Measurements from ENCODE around the gene PTPN3. TPM values are rescaled to one million over a fixed set of nuclear protein-coding genes. Genes with fewer than 3 reads are reported as not detected.
A peak's percentile ranks its signal among the peaks of the same experiment; 100 is the strongest.

PTPN3 gene
- total RNA-seq, 2 donors from 2014 or later, result 13.2 to 19.5 TPM

DNA sequence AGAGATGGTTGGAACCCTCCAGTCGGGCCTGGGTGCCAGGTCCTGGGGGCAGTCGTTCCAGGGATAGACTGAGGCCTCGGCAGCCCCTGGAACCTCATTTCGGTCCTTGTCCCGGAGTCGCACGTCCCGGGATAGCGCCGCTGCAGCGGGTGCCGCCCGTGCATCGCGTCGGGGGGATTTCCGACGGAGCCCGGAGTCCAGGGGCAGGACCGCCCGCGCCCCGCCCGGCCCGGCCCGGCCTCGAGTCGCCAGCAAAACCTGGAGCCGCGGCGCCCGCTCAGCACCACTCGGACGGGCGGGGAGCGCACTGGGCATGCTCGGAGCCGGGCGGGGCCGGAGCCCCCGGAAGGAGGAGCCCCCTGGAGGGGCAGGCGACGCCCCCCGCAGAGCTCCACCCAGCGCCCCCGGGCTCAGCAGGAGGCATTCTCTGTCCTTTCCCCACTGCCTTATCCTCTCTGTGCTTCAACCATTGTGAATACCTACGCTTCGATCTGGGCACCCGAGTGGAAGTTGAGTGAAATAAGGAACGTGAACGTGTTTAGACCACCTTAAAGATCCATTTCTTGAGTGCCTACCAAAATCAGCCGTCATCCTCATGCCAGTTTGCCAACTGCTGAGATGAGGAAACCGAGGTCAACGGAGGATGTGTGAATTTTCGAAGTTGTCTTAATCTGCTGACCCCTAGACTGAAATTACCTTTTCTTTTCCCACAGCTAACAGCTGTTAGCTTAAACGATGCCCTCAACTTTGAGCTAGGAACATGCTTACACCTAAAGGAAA, 1.7 kb upstream of the PTPN3 start:
- peak overlapping the region; percentile 62 to 81 (median 79) for H3K27ac ChIP-seq
- peaks cover 44% of the 10 kb centered on the region for H3K4me1 ChIP-seq
- no peaks in the 10 kb centered on the region for H3K36me3 ChIP-seq (replicated peaks in 1 of 2; ENCODE audit: insufficient read depth in 1 of 2, low read depth in 2 of 2)
- intact Hi-C loops (cut with DNase I), result no loop called here
- DNase-seq (peak; percentile 83 to 90 (median 86)), ATAC-seq (peak; percentile 87)
- 2 to 6% methylated on average over 13 to 51 of the region's 56 CpGs for WGBS, 2 donors
- TF ChIP-seq, protein P1, sequence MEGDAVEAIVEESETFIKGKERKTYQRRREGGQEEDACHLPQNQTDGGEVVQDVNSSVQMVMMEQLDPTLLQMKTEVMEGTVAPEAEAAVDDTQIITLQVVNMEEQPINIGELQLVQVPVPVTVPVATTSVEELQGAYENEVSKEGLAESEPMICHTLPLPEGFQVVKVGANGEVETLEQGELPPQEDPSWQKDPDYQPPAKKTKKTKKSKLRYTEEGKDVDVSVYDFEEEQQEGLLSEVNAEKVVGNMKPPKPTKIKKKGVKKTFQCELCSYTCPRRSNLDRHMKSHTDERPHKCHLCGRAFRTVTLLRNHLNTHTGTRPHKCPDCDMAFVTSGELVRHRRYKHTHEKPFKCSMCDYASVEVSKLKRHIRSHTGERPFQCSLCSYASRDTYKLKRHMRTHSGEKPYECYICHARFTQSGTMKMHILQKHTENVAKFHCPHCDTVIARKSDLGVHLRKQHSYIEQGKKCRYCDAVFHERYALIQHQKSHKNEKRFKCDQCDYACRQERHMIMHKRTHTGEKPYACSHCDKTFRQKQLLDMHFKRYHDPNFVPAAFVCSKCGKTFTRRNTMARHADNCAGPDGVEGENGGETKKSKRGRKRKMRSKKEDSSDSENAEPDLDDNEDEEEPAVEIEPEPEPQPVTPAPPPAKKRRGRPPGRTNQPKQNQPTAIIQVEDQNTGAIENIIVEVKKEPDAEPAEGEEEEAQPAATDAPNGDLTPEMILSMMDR (IDR thresholded peaks at IDR 0.05), result no peak
- peak; percentile 29 to 69 (median 66) for TF ChIP-seq POLR2A (IDR thresholded peaks at IDR 0.05)
- no peak overlapping the region for H3K4me3 ChIP-seq
- no peaks in the 10 kb centered on the region for H3K27me3 ChIP-seq
- no peaks in the 10 kb centered on the region for H3K9me3 ChIP-seq

DNA sequence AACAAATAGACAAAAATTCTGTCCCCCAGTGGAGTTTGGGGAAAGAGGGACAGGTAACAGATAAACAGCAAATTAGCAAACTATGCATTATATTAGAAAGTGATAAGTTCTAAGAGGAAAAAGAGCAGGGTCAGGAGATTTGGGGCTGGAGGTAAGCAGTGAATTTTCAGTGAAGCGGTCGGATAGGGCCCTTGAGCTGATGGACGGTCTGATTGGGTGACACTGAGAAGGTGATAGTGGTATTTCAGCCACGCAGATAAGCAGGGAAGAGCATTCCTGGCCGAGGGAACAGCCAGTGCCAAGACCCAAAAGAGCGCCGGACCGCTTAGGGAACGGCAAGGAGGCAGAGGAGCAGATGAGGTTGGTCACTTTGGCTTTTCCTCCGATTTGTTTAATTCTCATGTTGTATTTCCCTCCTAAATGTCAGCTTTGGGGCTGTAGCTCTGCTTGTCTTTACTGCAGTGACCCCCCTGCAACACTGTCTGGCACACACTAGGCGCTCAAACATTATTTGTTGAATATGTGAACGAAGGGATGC, 1.1 kb upstream of the PTPN3 start:
- Histone ChIP-seq H3K4me3 (no peak overlapping the region), H3K36me3 (replicated peaks in 1 of 2; ENCODE audit: insufficient read depth in 1 of 2, low read depth in 2 of 2) (no peaks in the 10 kb centered on the region), H3K27me3 (no peaks in the 10 kb centered on the region), H3K9me3 (no peaks in the 10 kb centered on the region), H3K4me1 (peaks cover 44% of the 10 kb centered on the region), H3K27ac (peak overlapping the region; percentile 36 to 81 (median 79))
- DNase-seq (no peak), ATAC-seq (no peak)
- 30 to 31% methylated on average over 12 of the region's 12 CpGs for WGBS, 2 donors
- TF ChIP-seq, protein P1 (IDR thresholded peaks at IDR 0.05), result no peak
- TF ChIP-seq POLR2A (IDR thresholded peaks at IDR 0.05), result no peak
- intact Hi-C loops (cut with DNase I), result no loop called here

DNA sequence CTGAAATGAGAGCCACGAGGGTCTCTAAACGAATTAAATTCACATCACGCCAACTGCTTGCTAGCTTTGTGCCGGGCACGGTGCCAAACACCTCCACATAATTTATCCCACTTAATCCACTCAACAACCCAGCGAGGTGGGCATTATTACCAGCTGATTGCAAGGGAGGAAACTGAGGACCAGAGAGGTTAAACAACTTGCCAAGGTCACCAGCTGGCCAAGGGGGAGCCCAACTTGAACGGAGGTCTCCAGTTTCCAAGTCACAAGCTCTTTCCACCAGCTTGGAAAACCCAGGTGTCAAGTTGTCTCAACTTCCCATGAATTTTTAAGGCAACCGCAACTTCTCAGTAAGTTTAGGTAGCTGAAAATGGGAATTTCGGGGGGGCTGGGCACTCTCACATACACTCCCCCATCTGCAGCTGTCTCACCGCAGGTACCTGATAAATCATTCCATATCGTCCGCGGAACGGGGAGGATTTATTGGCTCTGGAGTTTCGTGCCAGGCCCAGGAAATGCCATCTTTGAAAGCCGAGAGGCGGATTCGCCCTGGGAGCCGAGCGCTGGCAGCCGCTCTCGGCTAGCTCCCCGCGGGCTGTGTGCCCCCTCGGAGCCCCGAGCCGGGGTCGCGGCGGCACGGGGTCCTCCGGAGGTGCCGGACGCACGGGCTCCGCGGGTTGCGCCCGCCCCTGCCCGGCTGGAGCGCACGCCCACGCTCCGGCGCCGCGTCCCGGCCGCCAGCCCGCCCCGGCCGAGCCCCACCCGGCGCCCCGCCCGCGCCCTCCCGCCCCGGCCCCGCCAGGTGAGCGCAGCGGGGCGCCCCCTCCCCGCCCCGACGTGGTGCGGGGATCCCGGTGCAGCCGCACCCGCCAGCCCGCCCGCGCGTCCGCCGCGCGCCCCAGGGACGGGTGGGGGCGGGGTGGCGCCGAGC, 617 bp downstream of the PTPN3 start:
- H3K9me3 ChIP-seq, result no peaks in the 10 kb centered on the region
- peak overlapping the region; percentile 70 to 83 (median 82) for H3K27ac ChIP-seq
- WGBS, 2 donors, result 2 to 3% methylated on average over 11 to 52 of the region's 82 CpGs
- TF ChIP-seq, protein P1 (IDR thresholded peaks at IDR 0.05), result no peak
- TF ChIP-seq POLR2A (IDR thresholded peaks at IDR 0.05), result peak in 2 of 3 donors; percentile 31 to 44
- peak; percentile 51 to 69 (median 60) for DNase-seq
- intact Hi-C loops (cut with DNase I), result no loop called here
- no peaks in the 10 kb centered on the region for H3K36me3 ChIP-seq (replicated peaks in 1 of 2; ENCODE audit: insufficient read depth in 1 of 2, low read depth in 2 of 2)
- ATAC-seq, result peak; percentile 49
- peak overlapping the region; percentile 50 to 59 for H3K4me3 ChIP-seq
- H3K27me3 ChIP-seq, result no peaks in the 10 kb centered on the region
- peaks cover 44% of the 10 kb centered on the region for H3K4me1 ChIP-seq

DNA sequence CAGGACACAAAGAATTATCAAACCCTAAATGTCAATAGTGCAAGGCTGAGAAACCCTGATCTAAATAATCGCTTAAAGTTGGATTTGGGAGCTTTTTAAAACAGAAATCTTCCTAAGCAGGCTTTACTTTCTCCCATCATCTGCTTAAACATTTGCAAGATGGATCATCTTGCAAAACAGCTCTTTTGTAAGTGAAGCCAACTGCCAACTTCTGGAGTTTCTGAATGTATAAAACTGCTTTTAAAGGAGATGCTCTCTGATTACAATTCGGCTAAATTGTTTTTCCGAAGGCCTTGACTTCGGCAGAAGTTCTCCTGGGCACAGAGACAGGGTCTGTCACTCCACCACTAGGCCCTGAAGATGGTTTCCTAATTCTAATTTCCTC, 1.3 kb downstream of the PTPN3 start:
- Histone ChIP-seq H3K27me3 (no peaks in the 10 kb centered on the region), H3K4me3 (no peak overlapping the region)
- intact Hi-C loops (cut with DNase I), result no loop called here

More for the DNA sequence above, 1.3 kb downstream of the PTPN3 start:
- H3K27ac ChIP-seq, result peak overlapping the region; percentile 70 to 83 (median 82)
- no peaks in the 10 kb centered on the region for H3K9me3 ChIP-seq
- no peaks in the 10 kb centered on the region for H3K36me3 ChIP-seq (replicated peaks in 1 of 2; ENCODE audit: insufficient read depth in 1 of 2, low read depth in 2 of 2)
- no peak for DNase-seq
- 7 to 41% methylated on average over 4 of the region's 4 CpGs for WGBS, 2 donors
- peaks cover 44% of the 10 kb centered on the region for H3K4me1 ChIP-seq
- TF ChIP-seq POLR2A (IDR thresholded peaks at IDR 0.05), result no peak
- TF ChIP-seq, protein P1 (IDR thresholded peaks at IDR 0.05), result no peak
- ATAC-seq, result no peak
